Measurements from ENCODE around the gene LCE4A.
"Not testable (repeated sequence)": the region's sequence is repeated elsewhere in the genome, so short reads cannot be mapped to it uniquely, and the experiment has no call there.

LCE4A gene

DNA sequence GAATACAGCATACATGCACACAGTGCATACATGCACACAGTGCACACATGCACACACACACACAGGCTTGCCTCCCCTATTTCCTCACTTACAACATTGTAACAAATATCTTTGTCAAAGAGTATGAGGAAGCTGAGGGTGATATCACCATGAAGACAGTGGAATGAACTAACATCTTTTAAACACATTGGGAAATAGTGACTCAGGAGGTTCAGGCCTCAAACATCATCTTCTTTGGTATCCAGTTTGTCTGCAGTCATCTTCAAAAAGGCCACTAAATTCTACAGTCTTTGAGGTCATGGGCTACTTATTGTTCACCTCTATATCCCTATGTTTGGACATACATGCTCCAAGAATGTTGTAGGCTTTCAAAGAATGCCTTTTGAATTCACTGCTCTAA, 24.1 kb upstream of the LCE4A start:
- TF ChIP-seq FOXP2 (optimal IDR thresholded peaks at IDR 0.05; ENCODE audit: control extremely low read depth, extremely low read length, insufficient read depth) (no peak), POLR2AphosphoS5 (IDR thresholded peaks at IDR 0.05; ENCODE audit: borderline replicate concordance, low read depth, low read length) (no peak), EZH2 (IDR thresholded peaks at IDR 0.05) (no peak)
- H3K36me3 ChIP-seq (ENCODE audit: insufficient read depth, low read length), result no peaks in the 10 kb centered on the region
- H3K4me3 ChIP-seq, result no peak overlapping the region
- no peak overlapping the region for H3K9ac ChIP-seq (ENCODE audit: insufficient read length)
- no peak for DNase-seq (ENCODE audit: low read depth, low spot score)
- H3K27ac ChIP-seq, result no peak overlapping the region
- no peaks in the 10 kb centered on the region for H3K9me3 ChIP-seq (ENCODE audit: low read depth, low read length)

DNA sequence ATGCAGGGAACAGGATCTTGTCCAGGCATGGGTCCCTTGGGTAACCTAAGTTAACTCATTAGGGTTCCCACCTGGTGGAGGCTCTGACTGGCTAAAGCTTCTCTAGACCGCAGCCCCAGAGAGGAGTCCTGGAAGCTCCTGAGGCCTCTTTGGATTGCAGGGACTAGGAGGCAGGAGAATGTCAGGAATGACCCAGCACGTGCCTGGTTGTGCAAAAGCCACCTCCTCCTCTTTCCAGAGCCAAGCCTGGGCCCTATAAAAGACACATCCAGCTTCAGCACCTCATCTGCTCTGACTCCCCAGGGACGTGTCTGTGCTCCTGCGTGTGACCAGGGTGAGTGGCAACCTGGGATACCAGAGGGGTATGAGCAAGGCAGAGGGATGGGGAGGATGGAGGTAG, 22.1 kb upstream of the LCE4A start, which contains the start of gene LCE2B:
TSS of gene LCE2B (plus strand) at position 301 of the 400 bp plus-strand sequence. CDS start 721 bp downstream, outside the sequence.
- not testable (repeated sequence) for H3K9me3 ChIP-seq (ENCODE audit: low read depth, low read length); H3K36me3 ChIP-seq (ENCODE audit: insufficient read depth, low read length); H3K9ac ChIP-seq (ENCODE audit: insufficient read length); H3K4me3 ChIP-seq; H3K27ac ChIP-seq; DNase-seq (ENCODE audit: low read depth, low spot score)

DNA sequence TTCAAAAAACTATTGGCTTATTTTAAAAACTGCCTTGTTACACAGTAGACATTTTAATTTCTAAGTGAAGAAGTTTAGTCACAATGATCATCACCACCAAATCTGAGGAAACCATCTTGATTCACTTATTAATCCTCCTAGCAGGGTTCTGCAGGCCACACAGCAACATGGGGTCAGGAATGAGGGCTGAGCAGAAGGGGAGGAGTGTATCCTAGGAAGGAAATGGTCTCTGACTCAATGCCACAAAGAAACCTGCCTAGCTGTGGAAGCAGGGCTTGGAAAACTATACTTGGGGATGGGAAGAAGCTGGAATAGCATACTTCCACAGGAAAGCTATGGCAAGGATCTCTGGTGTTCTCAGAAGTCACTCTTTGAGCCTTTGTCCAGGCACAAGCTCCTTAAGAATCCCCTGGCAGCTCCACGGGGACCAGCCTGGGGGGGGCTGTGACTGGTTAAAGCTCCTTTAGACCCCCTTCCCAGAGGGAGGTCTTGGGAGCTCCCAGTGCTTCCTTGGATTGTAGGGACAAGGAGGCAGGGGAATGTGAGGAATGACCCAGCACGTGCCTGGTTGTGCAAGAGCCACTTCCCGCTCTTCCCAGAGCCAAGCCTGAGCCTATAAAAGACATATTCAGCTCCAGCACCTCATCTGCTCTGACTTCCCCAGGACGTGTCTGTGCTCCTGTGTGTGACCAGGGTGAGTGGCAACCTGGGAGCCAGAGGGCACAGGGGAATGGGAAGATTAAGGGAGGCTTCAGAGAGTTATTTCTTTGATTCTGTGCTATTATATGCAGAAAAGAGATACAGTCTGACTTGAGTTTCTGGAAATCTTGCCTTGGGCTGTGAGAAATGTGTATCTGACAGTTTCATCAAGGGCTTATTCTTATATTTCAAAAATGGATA, 10.0 kb upstream of the LCE4A start, which contains the start of gene LCE2A:
TSS of gene LCE2A (plus strand) at position 645 of the 900 bp plus-strand sequence. CDS start 557 bp downstream, outside the sequence.
- H3K9me3 ChIP-seq (ENCODE audit: low read depth, low read length), result no peaks in the 10 kb centered on the region
- no peak for DNase-seq (ENCODE audit: low read depth, low spot score)
- TF ChIP-seq EZH2 (IDR thresholded peaks at IDR 0.05) (no peak), FOXP2 (optimal IDR thresholded peaks at IDR 0.05; ENCODE audit: control extremely low read depth, extremely low read length, insufficient read depth) (no peak), POLR2AphosphoS5 (IDR thresholded peaks at IDR 0.05; ENCODE audit: borderline replicate concordance, low read depth, low read length) (no peak)

DNA sequence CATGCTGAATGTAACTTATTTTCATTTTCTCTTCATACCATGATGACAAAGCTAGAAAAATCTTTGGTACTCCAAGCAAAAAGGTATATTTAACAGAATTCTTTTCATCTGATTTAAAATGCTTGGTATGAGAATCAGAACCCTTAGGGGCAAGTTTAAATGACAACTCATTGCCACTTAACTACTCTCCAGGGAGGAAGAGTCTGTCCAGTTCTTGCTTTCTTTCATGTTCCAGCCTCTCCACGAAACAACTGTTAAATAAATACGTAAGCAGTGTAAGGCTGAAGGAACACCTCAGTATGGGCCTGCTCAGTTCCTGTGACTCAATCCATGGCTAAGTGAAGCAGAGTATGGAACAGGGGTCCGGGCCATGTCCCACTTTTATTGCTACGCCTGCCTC, 8.2 kb upstream of the LCE4A start:
- H3K9ac ChIP-seq (ENCODE audit: insufficient read length), result no peak overlapping the region
- no peaks in the 10 kb centered on the region for H3K36me3 ChIP-seq (ENCODE audit: insufficient read depth, low read length)
- no peak for DNase-seq (ENCODE audit: low read depth, low spot score)
- no peak for TF ChIP-seq EZH2 (IDR thresholded peaks at IDR 0.05)
- TF ChIP-seq FOXP2 (optimal IDR thresholded peaks at IDR 0.05; ENCODE audit: control extremely low read depth, extremely low read length, insufficient read depth), result no peak
- no peak for TF ChIP-seq POLR2AphosphoS5 (IDR thresholded peaks at IDR 0.05; ENCODE audit: borderline replicate concordance, low read depth, low read length)
- H3K4me3 ChIP-seq, result no peak overlapping the region
- H3K27ac ChIP-seq, result no peak overlapping the region
- H3K9me3 ChIP-seq (ENCODE audit: low read depth, low read length), result no peaks in the 10 kb centered on the region

More for the DNA sequence above, 10.0 kb upstream of the LCE4A start, which contains the start of gene LCE2A:
- Histone ChIP-seq H3K9ac (ENCODE audit: insufficient read length) (no peak within 1 kb of the TSS), H3K4me3 (no peak within 1 kb of the TSS), H3K27ac (no peak within 1 kb of the TSS), H3K36me3 (ENCODE audit: insufficient read depth, low read length) (no peaks in the 10 kb centered on the region)

DNA sequence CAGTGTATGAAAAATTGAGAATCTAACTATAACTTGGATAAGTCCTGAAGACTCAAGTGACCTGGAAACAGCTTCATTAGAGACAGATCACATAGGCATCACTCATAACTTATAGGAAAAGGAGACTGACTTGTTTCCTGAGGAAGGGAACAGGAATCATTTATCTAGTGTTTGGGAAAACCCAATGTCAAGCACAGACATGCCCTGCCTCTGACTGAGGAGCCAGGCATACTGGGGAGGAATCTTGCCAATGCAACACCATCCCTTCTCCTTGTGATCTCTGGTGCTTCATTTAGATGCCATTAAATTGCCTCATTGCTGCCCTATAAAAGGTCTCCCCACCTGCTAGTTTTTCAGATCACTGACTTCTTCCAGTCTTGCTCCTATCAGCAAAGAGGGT, 10.3 kb downstream of the LCE4A start:
- no peak overlapping the region for H3K27ac ChIP-seq
- TF ChIP-seq EZH2 (IDR thresholded peaks at IDR 0.05) (no peak), POLR2AphosphoS5 (IDR thresholded peaks at IDR 0.05; ENCODE audit: borderline replicate concordance, low read depth, low read length) (no peak), FOXP2 (optimal IDR thresholded peaks at IDR 0.05; ENCODE audit: control extremely low read depth, extremely low read length, insufficient read depth) (no peak)
- no peaks in the 10 kb centered on the region for H3K9me3 ChIP-seq (ENCODE audit: low read depth, low read length)
- DNase-seq (ENCODE audit: low read depth, low spot score), result no peak
- no peak overlapping the region for H3K9ac ChIP-seq (ENCODE audit: insufficient read length)
- H3K4me3 ChIP-seq, result no peak overlapping the region
- no peaks in the 10 kb centered on the region for H3K36me3 ChIP-seq (ENCODE audit: insufficient read depth, low read length)

DNA sequence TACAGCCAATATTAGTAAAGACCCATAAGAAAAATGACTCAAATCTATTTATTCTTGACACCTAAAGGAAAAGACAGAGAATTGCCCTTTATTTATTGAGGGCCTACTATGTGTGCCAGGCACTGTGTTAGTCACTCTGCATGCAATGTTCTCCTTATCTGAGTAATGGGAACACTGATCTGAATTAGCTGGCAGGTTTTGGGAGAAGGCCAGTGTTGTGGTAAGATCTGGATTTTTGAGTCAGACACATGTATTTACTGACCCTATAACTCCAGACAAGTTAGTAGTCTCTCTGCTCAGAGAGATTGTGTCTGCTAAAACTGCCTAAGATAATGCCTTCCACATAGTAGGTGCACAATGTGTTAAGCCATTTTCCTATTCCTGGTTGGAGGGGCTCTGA, 17.3 kb downstream of the LCE4A start:
- H3K4me3 ChIP-seq, result no peak overlapping the region
- no peak overlapping the region for H3K9ac ChIP-seq (ENCODE audit: insufficient read length)
- H3K27ac ChIP-seq, result no peak overlapping the region
- TF ChIP-seq EZH2 (IDR thresholded peaks at IDR 0.05) (no peak), FOXP2 (optimal IDR thresholded peaks at IDR 0.05; ENCODE audit: control extremely low read depth, extremely low read length, insufficient read depth) (no peak), POLR2AphosphoS5 (IDR thresholded peaks at IDR 0.05; ENCODE audit: borderline replicate concordance, low read depth, low read length) (no peak)
- no peaks in the 10 kb centered on the region for H3K36me3 ChIP-seq (ENCODE audit: insufficient read depth, low read length)
- DNase-seq (ENCODE audit: low read depth, low spot score), result no peak
- H3K9me3 ChIP-seq (ENCODE audit: low read depth, low read length), result no peaks in the 10 kb centered on the region

DNA sequence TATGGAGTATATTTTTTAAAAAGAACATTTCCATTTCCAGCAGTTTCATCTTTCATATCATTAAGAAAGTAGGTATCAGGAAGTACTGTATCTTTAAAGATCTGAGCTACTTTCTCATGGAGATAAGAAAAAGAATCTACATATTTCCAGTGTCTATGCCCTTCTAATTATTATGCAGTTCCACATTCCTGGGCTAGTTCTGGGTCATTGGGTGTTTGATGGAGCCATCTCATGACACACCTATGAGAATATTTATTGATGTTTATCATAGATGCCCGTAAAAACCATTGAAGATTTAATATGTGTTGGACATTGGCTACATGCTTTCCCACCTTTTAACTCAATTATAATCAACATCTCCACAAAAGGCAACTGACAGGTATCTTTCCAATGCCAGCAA, 21.0 kb downstream of the LCE4A start:
- no peak overlapping the region for H3K9ac ChIP-seq (ENCODE audit: insufficient read length)
- H3K9me3 ChIP-seq (ENCODE audit: low read depth, low read length), result no peaks in the 10 kb centered on the region
- TF ChIP-seq POLR2AphosphoS5 (IDR thresholded peaks at IDR 0.05; ENCODE audit: borderline replicate concordance, low read depth, low read length) (no peak), FOXP2 (optimal IDR thresholded peaks at IDR 0.05; ENCODE audit: control extremely low read depth, extremely low read length, insufficient read depth) (no peak), EZH2 (IDR thresholded peaks at IDR 0.05) (no peak)
- DNase-seq (ENCODE audit: low read depth, low spot score), result no peak
- H3K27ac ChIP-seq, result no peak overlapping the region
- H3K36me3 ChIP-seq (ENCODE audit: insufficient read depth, low read length), result no peaks in the 10 kb centered on the region
- no peak overlapping the region for H3K4me3 ChIP-seq

DNA sequence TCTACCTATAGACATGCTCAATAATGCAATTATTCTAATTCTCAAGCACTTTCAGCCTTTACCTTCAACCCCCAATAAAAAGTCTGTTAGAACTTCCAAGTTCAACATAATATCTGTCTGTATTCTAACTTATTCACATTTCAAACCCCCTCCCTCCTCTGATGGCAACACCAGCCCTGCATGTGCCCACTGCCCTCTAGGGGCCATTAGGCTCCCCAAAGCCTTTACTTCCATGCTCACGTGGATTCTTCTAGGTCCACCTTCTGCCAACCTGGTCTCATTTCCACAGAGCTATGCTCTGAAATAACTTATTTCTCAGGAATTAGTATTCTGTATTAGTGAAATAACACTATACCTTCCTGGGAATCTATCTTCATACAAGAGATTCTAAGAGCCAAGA, 27.7 kb downstream of the LCE4A start:
- no peak for DNase-seq (ENCODE audit: low read depth, low spot score)
- Histone ChIP-seq H3K4me3 (no peak overlapping the region), H3K9ac (ENCODE audit: insufficient read length) (no peak overlapping the region), H3K9me3 (ENCODE audit: low read depth, low read length) (no peaks in the 10 kb centered on the region), H3K27ac (no peak overlapping the region), H3K36me3 (ENCODE audit: insufficient read depth, low read length) (no peaks in the 10 kb centered on the region)
- TF ChIP-seq FOXP2 (optimal IDR thresholded peaks at IDR 0.05; ENCODE audit: control extremely low read depth, extremely low read length, insufficient read depth), result no peak
- TF ChIP-seq POLR2AphosphoS5 (IDR thresholded peaks at IDR 0.05; ENCODE audit: borderline replicate concordance, low read depth, low read length), result no peak
- no peak for TF ChIP-seq EZH2 (IDR thresholded peaks at IDR 0.05)
